ENCODE results near the gene PASD1.

The PASD1 gene

DNA sequence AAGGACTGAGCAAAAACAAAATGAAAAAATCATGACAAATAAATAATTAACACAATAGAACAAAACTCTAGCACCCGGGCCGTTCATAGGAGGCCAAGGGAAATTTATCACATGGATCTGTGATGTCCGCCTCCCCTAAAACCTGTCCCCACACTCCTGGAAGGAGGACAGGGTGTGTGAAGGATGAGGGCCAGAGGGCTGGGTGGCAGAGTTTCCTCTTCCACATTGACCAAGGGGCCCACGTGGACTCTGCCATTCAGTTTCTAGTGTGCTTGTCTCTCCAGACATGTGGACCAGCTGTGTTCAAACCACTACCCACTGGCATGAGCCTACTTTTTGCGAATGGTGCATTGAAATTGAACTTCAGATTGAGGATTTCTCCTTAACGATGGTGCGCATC lies 138.1 kb downstream of the PASD1 start:
- TF ChIP-seq, protein P1, sequence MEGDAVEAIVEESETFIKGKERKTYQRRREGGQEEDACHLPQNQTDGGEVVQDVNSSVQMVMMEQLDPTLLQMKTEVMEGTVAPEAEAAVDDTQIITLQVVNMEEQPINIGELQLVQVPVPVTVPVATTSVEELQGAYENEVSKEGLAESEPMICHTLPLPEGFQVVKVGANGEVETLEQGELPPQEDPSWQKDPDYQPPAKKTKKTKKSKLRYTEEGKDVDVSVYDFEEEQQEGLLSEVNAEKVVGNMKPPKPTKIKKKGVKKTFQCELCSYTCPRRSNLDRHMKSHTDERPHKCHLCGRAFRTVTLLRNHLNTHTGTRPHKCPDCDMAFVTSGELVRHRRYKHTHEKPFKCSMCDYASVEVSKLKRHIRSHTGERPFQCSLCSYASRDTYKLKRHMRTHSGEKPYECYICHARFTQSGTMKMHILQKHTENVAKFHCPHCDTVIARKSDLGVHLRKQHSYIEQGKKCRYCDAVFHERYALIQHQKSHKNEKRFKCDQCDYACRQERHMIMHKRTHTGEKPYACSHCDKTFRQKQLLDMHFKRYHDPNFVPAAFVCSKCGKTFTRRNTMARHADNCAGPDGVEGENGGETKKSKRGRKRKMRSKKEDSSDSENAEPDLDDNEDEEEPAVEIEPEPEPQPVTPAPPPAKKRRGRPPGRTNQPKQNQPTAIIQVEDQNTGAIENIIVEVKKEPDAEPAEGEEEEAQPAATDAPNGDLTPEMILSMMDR (IDR thresholded peaks at IDR 0.05): no peak

DNA sequence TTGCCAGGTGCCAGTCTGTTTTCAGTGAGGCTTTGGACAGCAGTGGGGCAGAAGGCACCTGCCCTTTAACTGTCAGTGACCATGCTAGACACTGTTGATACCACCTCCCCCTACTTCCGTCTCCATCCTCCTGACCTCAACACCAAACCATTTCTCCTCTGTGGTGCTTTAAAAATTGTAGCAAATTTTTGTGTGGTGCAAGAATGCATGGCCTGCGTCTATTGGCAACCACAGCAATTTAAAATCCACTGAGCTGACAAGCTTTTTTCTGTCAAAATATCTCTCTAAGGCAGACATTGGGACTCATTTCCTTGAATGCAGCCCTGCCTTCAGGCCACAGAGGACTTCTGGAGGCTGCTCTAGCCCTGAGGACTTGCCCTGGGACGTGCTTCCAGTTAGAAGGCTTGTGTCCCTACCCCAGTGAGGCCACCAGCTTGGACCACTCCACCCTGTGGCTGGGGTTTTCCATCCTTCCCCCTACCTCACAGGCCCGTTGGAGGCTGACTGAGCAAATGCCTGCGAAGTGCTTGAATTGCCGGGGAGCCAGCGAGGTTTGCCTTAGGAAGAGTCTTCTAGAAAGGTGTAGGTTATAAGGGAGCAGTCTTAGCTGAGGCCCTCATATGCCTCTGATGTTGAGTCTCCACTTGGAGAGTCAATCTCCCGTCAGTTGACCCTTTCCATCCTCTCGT lies 138.7 kb downstream of the PASD1 start:
- TF ChIP-seq, protein P1 (IDR thresholded peaks at IDR 0.05): no peak

DNA sequence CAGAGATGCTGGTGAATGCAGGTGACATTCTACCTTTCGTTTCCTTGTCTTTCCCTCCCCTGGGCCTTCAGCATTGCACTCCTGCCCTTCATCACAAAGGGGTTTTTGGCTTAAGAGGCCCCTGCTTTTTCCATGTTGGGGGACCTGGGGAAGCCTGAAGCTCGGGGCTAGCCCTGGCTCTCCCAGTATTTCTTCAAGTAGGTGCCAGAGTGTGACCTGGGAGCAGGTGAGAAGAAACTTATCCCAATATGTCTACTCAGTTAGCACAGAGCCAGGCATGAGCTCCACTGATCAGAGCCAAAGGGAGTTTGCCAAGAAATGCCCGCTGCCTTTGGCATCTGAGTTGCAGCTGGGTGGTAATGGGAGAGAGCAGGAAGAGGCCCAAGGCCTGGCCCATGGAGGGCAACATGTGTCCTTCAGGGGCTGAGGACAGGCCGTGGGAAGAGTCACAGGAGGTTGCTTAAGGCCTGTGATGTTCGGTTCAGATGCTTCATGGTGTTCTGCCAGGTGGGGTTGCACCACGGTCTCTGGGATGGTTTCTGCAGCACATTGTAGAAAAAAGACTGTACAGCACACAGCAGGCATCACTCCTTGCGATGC lies 139.4 kb downstream of the PASD1 start:
- TF ChIP-seq, protein P1 (IDR thresholded peaks at IDR 0.05): no peak

DNA sequence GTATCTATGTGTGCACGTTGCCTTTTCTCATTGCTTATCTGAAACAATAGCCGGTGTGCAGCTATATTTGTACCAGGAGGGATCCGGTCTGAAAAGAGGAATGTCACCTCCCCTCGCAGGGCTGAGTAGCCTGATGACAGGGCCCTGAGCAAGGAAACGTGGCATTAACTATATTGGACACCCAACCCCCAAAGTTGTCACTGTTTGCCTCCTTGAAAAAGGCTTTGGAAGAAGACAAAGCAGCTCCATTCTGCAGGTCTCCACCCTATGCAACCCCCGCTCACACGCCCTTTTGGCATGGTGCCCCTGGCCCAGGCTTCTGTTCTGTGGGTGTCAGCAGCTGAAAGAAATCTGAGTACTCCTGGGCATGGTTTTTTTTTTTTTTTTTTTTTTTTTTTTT lies 140.0 kb downstream of the PASD1 start:
- TF ChIP-seq, protein P1 (IDR thresholded peaks at IDR 0.05): no peak

DNA sequence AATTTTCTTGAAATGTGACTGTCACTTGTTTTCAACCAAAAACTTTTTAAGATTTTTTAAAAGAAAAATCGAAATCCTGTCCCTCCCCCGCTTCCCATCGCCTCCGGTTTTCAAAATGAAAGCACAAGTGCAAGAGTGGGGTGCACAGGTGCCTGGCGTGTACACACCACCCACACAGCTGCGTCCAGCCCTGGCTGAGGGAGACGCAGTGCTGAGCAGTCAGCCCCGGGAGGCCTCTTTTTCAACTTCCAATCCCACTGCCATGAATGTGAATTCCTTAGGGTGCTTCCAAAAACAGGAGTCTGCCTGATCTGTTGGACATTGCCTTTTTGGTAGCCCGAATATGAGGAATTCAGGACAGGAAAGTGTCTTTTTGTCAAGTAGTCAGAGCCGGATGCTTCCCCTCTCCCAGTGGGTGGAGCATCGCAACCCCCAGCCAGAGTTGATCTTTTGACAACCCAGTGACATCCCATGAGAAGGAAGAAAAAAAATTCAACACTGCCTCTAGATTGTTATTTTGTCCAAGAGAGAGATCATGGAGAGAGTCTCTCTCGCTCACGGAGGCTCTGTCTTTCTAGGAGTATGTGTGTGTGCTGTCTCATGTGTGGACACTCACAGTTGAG lies 140.7 kb downstream of the PASD1 start:
- TF ChIP-seq, protein P1 (IDR thresholded peaks at IDR 0.05): no peak

DNA sequence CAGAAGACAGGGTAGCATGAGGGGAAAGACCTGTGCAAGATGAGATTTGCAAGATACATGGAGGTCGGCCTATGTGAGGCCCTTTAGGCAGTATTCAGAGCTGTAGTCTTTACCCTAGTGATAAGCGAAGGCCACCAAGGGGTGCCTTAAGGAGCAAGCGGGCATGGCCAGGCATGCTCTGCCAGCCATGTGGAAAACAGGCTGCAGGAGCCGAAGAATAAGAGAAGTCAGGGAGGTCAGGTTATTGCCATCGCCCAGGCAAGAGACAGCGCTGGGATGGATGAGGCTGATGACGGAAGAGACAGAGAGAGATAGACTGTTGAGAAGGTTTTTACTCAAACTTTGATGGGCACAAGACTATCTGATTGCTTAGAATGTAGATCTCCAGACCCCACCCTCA lies 145.3 kb downstream of the PASD1 start:
- TF ChIP-seq, protein P1 (IDR thresholded peaks at IDR 0.05): no peak

DNA sequence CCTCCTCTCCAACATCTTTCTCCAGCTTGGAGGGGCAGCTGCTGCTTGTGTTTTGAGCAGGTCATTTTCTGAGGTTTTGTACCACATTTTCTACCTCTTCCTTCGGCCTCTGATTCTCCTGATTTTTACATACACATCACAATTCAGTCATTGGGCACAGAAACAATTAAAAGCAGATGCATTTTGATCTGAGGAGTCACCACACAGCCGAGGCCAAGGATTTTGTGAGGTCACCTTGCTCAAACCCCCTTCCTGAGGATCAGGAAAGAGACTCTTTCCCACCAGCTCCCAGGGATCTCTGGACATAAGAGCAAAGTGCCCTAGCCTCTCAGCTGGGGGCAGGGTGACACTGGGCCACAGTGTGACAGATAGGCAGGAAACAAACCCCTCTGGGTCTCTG lies 147.0 kb downstream of the PASD1 start:
- TF ChIP-seq, protein P1 (IDR thresholded peaks at IDR 0.05): no peak

All from LNCAP (cell line).